ENCODE results near the gene ANO4. TPM values are rescaled to one million over a fixed set of nuclear protein-coding genes. Genes with fewer than 3 reads are reported as not detected.

Gene ANO4
- total and polyA plus RNA-seq, 2 of the 8 experiments (the other 6 are each of a cell fraction or from before 2014, with no cell fraction given): 1.1 to 3.4 TPM

DNA sequence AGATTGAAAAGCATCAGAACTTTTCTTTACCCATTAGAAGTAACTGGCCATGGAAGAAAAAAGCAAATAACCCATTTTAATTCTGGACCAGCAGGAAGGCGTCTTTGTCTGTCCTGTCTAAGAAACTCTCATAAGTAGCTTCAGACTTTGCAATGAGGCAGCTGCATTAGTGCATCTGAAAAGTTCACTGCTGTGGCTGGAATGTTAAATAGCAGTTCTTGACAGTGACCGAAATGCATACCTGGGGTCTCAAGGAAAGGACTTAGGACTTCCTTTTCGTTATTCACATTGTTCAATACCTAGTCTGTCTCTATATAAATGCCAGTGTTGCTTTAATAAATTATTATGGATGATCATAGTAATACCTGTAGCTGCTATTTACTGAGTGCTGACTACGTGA, 125.9 kb downstream of the ANO4 start:
- 0 out of 2 replicates have a peak, but pooled peaks have one; percentile 1 for TF ChIP-seq MAFK (IDR thresholded peaks at IDR 0.05; ENCODE audit: low read depth, low read length)
- TF ChIP-seq EZH2 (IDR thresholded peaks at IDR 0.05; ENCODE audit: low read depth, low read length, severe bottlenecking): no peak
- TF ChIP-seq NANOG (IDR thresholded peaks at IDR 0.05; ENCODE audit: insufficient read depth, low read depth, low read length, poor library complexity, severe bottlenecking): no peak
- TF ChIP-seq TEAD4 (IDR thresholded peaks at IDR 0.05; ENCODE audit: low read depth, low read length): peak; percentile 85
- TF ChIP-seq KDM5A (IDR thresholded peaks at IDR 0.05; ENCODE audit: low read length): no peak
- H3K79me1 ChIP-seq (ENCODE audit: low read depth, low read length): no peaks in the 10 kb centered on the region
- H3K23me2 ChIP-seq (ENCODE audit: low read depth, low read length): no peaks in the 10 kb centered on the region
- no peak overlapping the region for H3K27ac ChIP-seq (ENCODE audit: low read depth, low read length)
- no peak overlapping the region for H3K23ac ChIP-seq (ENCODE audit: insufficient read length)
- DNase-seq (ENCODE audit: low read depth in 1 of 2, low spot score in 2 of 2): no peak
- no peaks in the 10 kb centered on the region for H3K36me3 ChIP-seq (ENCODE audit: control insufficient read depth in 2 of 4, insufficient read depth in 4 of 4, low read length in 3 of 4)
- H2AK5ac ChIP-seq (ENCODE audit: low read depth, low read length): no peak overlapping the region
- no peaks in the 10 kb centered on the region for H3K9me3 ChIP-seq (ENCODE audit: insufficient read depth in 2 of 2, low read depth in 1 of 2, low read length in 1 of 2)
- CTCF ChIA-PET (ENCODE audit: partially characterized antibody): interaction anchor here (1.2 to 3.7 kb wide), 8 partner anchors 9 to 187 kb away, joined by 3 to 15 read pairs (median 4); no protein-coding TSS in a partner anchor
- no peak overlapping the region for H2BK12ac ChIP-seq (ENCODE audit: low read depth, low read length)
- H2AFZ ChIP-seq (ENCODE audit: low read length): no peak overlapping the region
- H4K8ac ChIP-seq (ENCODE audit: extremely low read depth, insufficient read depth, low read length): no peak overlapping the region
- no peak for FAIRE-seq
- POLR2A ChIA-PET (ENCODE audit: partially characterized antibody): no interaction called here
- H3K4me1 ChIP-seq (replicated peaks in 1 of 4; ENCODE audit: control insufficient read depth in 3 of 4, insufficient read depth in 4 of 4, low read length in 3 of 4): peaks cover 0 to 2% (median 0%) of the 10 kb centered on the region in 4 experiments; a peak in 2 of 7 replicates
- no peak overlapping the region for H3K4me2 ChIP-seq (ENCODE audit: insufficient read depth in 1 of 2, low read depth in 2 of 2, low read length in 2 of 2)
- H2BK20ac ChIP-seq (ENCODE audit: low read length): no peak overlapping the region
- no peak overlapping the region for H3K14ac ChIP-seq (ENCODE audit: insufficient read length)
- WGBS, 2 experiments (ENCODE audit: extremely low coverage in 1 of 2, insufficient coverage in 1 of 2, insufficient read length in 1 of 2, insufficient replicate concordance in 2 of 2, low coverage in 1 of 2, low lambda C conversion rate in 2 of 2, missing lambda C conversion rate in 1 of 2): 55% methylated on average over 4 of the region's 4 CpGs; no CpG with 5 or more reads in 1 of the 2 experiments
- H3K56ac ChIP-seq (replicated peaks; ENCODE audit: insufficient read length, low read depth, low read length): no peak overlapping the region
- no peaks in the 10 kb centered on the region for H4K20me1 ChIP-seq (replicated peaks in 1 of 2; ENCODE audit: control insufficient read depth in 1 of 2, insufficient read depth in 2 of 2, low read length in 2 of 2)
- H3K27me3 ChIP-seq (replicated peaks in 1 of 4; ENCODE audit: control insufficient read depth in 3 of 4, extremely low read depth in 1 of 4, insufficient read depth in 3 of 4, low read length in 3 of 4): no peaks in the 10 kb centered on the region
- H3K4me3 ChIP-seq (ENCODE audit: extremely low read depth in 1 of 4, insufficient read depth in 2 of 4, low read depth in 3 of 4, low read length in 4 of 4): no peak overlapping the region
- no peak overlapping the region for H3K18ac ChIP-seq (ENCODE audit: extremely low read depth, low read length)
- no peak overlapping the region for H2BK5ac ChIP-seq (ENCODE audit: low read depth, low read length)
- no peaks in the 10 kb centered on the region for H3K79me2 ChIP-seq (ENCODE audit: control insufficient read depth in 1 of 2, insufficient read depth in 2 of 2, low read length in 2 of 2)
- no peak overlapping the region for H2BK120ac ChIP-seq (replicated peaks; ENCODE audit: low read depth, low read length)
- H4K91ac ChIP-seq (replicated peaks; ENCODE audit: insufficient read length, low read length): no peak overlapping the region
- H4K5ac ChIP-seq (ENCODE audit: insufficient read length, low read depth, low read length): no peak overlapping the region
- H3K9ac ChIP-seq (replicated peaks in 1 of 4; ENCODE audit: extremely low read depth in 1 of 4, low read depth in 3 of 4, low read length in 3 of 4): no peak overlapping the region; a peak in 1 of 7 replicates
- no peak overlapping the region for H3K4ac ChIP-seq (replicated peaks; ENCODE audit: insufficient read length, low read depth, low read length)
- no peak overlapping the region for H2BK15ac ChIP-seq (ENCODE audit: low read length)
